IMR-90 (cell line): ENCODE data around the gene GNL2. TPM values are rescaled to one million over a fixed set of nuclear protein-coding genes. Genes with fewer than 3 reads are reported as not detected.

ENCODE experiments used
- ATAC-seq: fragments of 200-7000 bp; cut with Tn5 transposase; 2 replicates; pipeline ENCODE4 v1.9.1; 2020; ENCODE audit warnings: low read depth, mild to moderate bottlenecking, moderate library complexity
- BruUV-seq: library from RNA; stranded (reverse); fragments of 400-500 nt; replicated peaks from 2 replicates; lab custom pipeline; 2021; lab: Mats Ljungman, UMichigan
- CTCF ChIA-PET: fragments of 300-600 bp; formaldehyde crosslinking; extraction: SDS; loops from one replicate; lab custom pipeline; 2021; ENCODE audit warnings: antibody characterized with exemption; lab: Yijun Ruan, JAX
- POLR2A ChIA-PET: fragments of 300-600 bp; sonication (Branson Sonifier 250); formaldehyde crosslinking; loops from one replicate; lab custom pipeline; 2022; ENCODE audit warnings: antibody characterized with exemption; ENCODE audit not compliant: unreplicated experiment; lab: Charles Lee
- DNase-seq: peaks from one replicate; pipeline ENCODE4 v3.0.0; 2013
- H2AFZ ChIP-seq: replicated peaks from 2 replicates; pipeline ENCODE3; 2013; ENCODE audit warnings: low read length, mild to moderate bottlenecking; ENCODE audit not compliant: poor library complexity
- H2AK5ac ChIP-seq: 2 replicates; pipeline ENCODE4 v1.6.1; 2013; ENCODE audit warnings: low read depth, low read length, inconsistent platforms
- H2AK9ac ChIP-seq: replicated peaks from 2 replicates; pipeline ENCODE3; 2013; ENCODE audit warnings: mild to moderate bottlenecking, low read depth, low read length, moderate library complexity; ENCODE audit not compliant: poor library complexity
- H2BK120ac ChIP-seq: 2 replicates; pipeline ENCODE4 v1.6.1; 2013; ENCODE audit warnings: low read depth, low read length, inconsistent platforms
- H2BK15ac ChIP-seq: 3 replicates; pipeline ENCODE4 v1.6.1; 2013; ENCODE audit warnings: low read depth, low read length, inconsistent platforms
- H2BK20ac ChIP-seq: 2 replicates; pipeline ENCODE4 v1.6.1; 2013; ENCODE audit warnings: low read depth, mild to moderate bottlenecking, inconsistent platforms, low read length, moderate library complexity
- H2BK5ac ChIP-seq: 2 replicates; pipeline ENCODE4 v1.6.1; 2013; ENCODE audit warnings: mild to moderate bottlenecking, low read depth, low read length, inconsistent platforms; ENCODE audit not compliant: poor library complexity, severe bottlenecking
- H3K14ac ChIP-seq: replicated peaks from 2 replicates; pipeline ENCODE4 v1.6.1; 2013; ENCODE audit warnings: low read depth, low read length, inconsistent platforms
- H3K18ac ChIP-seq: 2 replicates; pipeline ENCODE4 v1.6.1; 2013; ENCODE audit warnings: low read depth, low read length, control low read depth
- H3K23ac ChIP-seq: 2 replicates; pipeline ENCODE4 v1.6.1; 2013; ENCODE audit warnings: low read depth, low read length, inconsistent platforms
- H3K27ac ChIP-seq: 2 replicates; pipeline ENCODE4 v1.5.1; 2013; ENCODE audit warnings: mild to moderate bottlenecking, control low read depth, low read length; ENCODE audit not compliant: insufficient read depth
- H3K27me3 ChIP-seq: 2 replicates; pipeline ENCODE4 v1.6.1; 2013; ENCODE audit warnings: low read length; ENCODE audit not compliant: control insufficient read depth, insufficient read depth
- H3K36me3 ChIP-seq: 2 replicates; pipeline ENCODE4 v1.6.1; 2013; ENCODE audit warnings: low read length, mixed read lengths; ENCODE audit not compliant: control insufficient read depth, insufficient read depth
- H3K4ac ChIP-seq: 2 replicates; pipeline ENCODE4 v1.6.1; 2013; ENCODE audit warnings: low read depth, low read length, inconsistent platforms
- H3K4me1 ChIP-seq: 2 replicates; pipeline ENCODE4 v1.6.1; 2013; ENCODE audit warnings: low read length, mixed read lengths; ENCODE audit not compliant: control insufficient read depth, insufficient read depth
- H3K4me2 ChIP-seq: 2 replicates; pipeline ENCODE4 v1.6.1; 2013; ENCODE audit warnings: low read depth, mild to moderate bottlenecking, control low read depth, low read length, moderate library complexity
- H3K4me3 ChIP-seq: 2 replicates; pipeline ENCODE4 v1.5.1; 2013; ENCODE audit warnings: low read depth, mild to moderate bottlenecking, control low read depth, low read length, moderate library complexity; ENCODE audit not compliant: insufficient read depth
- H3K56ac ChIP-seq: 2 replicates; pipeline ENCODE4 v1.6.1; 2013; ENCODE audit warnings: low read length, inconsistent platforms; ENCODE audit not compliant: insufficient read depth; ENCODE audit errors: extremely low read depth
- H3K79me1 ChIP-seq, 2 experiments: 2 replicates each; pipeline ENCODE4 v1.6.1; 2013; ENCODE audit warnings: low read length in 2 of 2, inconsistent platforms in 1 of 2, low read depth in 1 of 2
- H3K9ac ChIP-seq: 2 replicates; pipeline ENCODE4 v1.6.1; 2013; ENCODE audit warnings: low read depth, low read length, control low read depth
- H3K9me1 ChIP-seq: 2 replicates; pipeline ENCODE4 v1.6.1; 2013; ENCODE audit warnings: low read length, inconsistent platforms; ENCODE audit not compliant: insufficient read depth
- H3K9me3 ChIP-seq: 2 replicates; pipeline ENCODE4 v1.6.1; 2013; ENCODE audit warnings: low read length; ENCODE audit not compliant: control insufficient read depth, insufficient read depth
- H4K20me1 ChIP-seq: 2 replicates; pipeline ENCODE4 v1.6.1; 2013; ENCODE audit warnings: low read length, inconsistent platforms; ENCODE audit not compliant: insufficient read depth
- H4K5ac ChIP-seq: 2 replicates; pipeline ENCODE4 v1.6.1; 2013; ENCODE audit warnings: mild to moderate bottlenecking, low read depth, low read length, control low read depth
- H4K8ac ChIP-seq, 2 experiments: 2 replicates each; pipeline ENCODE4 v1.6.1; 2013; ENCODE audit warnings: low read depth in 2 of 2, low read length in 2 of 2, control low read depth in 1 of 2, inconsistent platforms in 1 of 2
- H4K91ac ChIP-seq: 2 replicates; pipeline ENCODE4 v1.6.1; 2013; ENCODE audit warnings: low read depth, low read length, inconsistent platforms; ENCODE audit not compliant: insufficient read depth
- BHLHE40 ChIP-seq: fragments of 150-350 bp; IDR thresholded peaks from 2 replicates; pipeline ENCODE4 v1.6.1; 2016; ENCODE audit warnings: mild to moderate bottlenecking, low read depth, low read length
- CEBPB ChIP-seq: IDR thresholded peaks from 2 replicates; pipeline ENCODE4 v1.6.1; 2012; ENCODE audit warnings: low read depth, low read length, improper control_type of control experiment
- CHD1 ChIP-seq: IDR thresholded peaks from 2 replicates; pipeline ENCODE4 v1.6.1; 2012; ENCODE audit warnings: low read depth, low read length, improper control_type of control experiment
- CTCF ChIP-seq: conservative IDR thresholded peaks from 2 replicates; pipeline ENCODE4 v1.5.1; 2012; ENCODE audit warnings: mild to moderate bottlenecking, low read depth, low read length, improper control_type of control experiment
- FOS ChIP-seq: fragments of 150-350 bp; IDR thresholded peaks from 2 replicates; pipeline ENCODE4 v1.6.1; 2016; ENCODE audit warnings: low read depth, low read length
- MAFK ChIP-seq: IDR thresholded peaks from 2 replicates; pipeline ENCODE4 v1.6.1; 2012; ENCODE audit warnings: low read depth, low read length, improper control_type of control experiment
- MAZ ChIP-seq: IDR thresholded peaks from 2 replicates; pipeline ENCODE4 v1.6.1; 2012; ENCODE audit warnings: low read depth, mild to moderate bottlenecking, low read length, improper control_type of control experiment, moderate library complexity, borderline replicate concordance
- MXI1 ChIP-seq: IDR thresholded peaks from 2 replicates; pipeline ENCODE4 v1.6.1; 2012; ENCODE audit warnings: low read depth, mild to moderate bottlenecking, low read length, moderate library complexity, borderline replicate concordance
- NFE2L2 ChIP-seq: fragments of 150-350 bp; IDR thresholded peaks from 2 replicates; pipeline ENCODE4 v1.6.1; 2016; ENCODE audit warnings: low read depth, mild to moderate bottlenecking, low read length
- POLR2A ChIP-seq: IDR thresholded peaks from 2 replicates; pipeline ENCODE4 v1.6.1; 2012; ENCODE audit warnings: mild to moderate bottlenecking, low read depth, low read length
- RAD21 ChIP-seq: IDR thresholded peaks from 2 replicates; pipeline ENCODE4 v1.6.1; 2012; ENCODE audit warnings: low read length, improper control_type of control experiment
- RCOR1 ChIP-seq: IDR thresholded peaks from 2 replicates; pipeline ENCODE4 v1.6.1; 2012; ENCODE audit warnings: mild to moderate bottlenecking, low read length, improper control_type of control experiment; ENCODE audit not compliant: insufficient replicate concordance
- RFX5 ChIP-seq: IDR thresholded peaks from 2 replicates; pipeline ENCODE4 v1.8.0; 2012; ENCODE audit warnings: low read depth, mild to moderate bottlenecking, low read length, moderate library complexity
- SMC3 ChIP-seq: fragments of 150-350 bp; IDR thresholded peaks from 2 replicates; pipeline ENCODE4 v1.6.1; 2016; ENCODE audit warnings: low read depth, mild to moderate bottlenecking, antibody characterized with exemption, low read length, moderate library complexity
- USF2 ChIP-seq: fragments of 150-350 bp; IDR thresholded peaks from 2 replicates; pipeline ENCODE4 v1.6.1; 2017; ENCODE audit warnings: mild to moderate bottlenecking, antibody characterized with exemption, low read length, low read depth
- WGBS, 2 experiments: methylation state at CpG; one replicate each; pipeline versions ENCODE4 v1.1.5 to v1.1.7; 2013; ENCODE audit warnings: missing lambda C conversion rate in 2 of 2; ENCODE audit not compliant: insufficient read length in 1 of 2; ENCODE audit errors: extremely low coverage in 2 of 2; 5-methylcytosine and 5-hydroxymethylcytosine counted together
- dilution Hi-C: fragments of 300-500 bp; cut with HindIII; formaldehyde crosslinking; loops from one replicate; pipeline ENCODE4 v1.14.3; 2018; ENCODE audit warnings: low sequenced_read_pairs; ENCODE audit not compliant: unreplicated experiment
- in situ Hi-C: fragments of 300-500 bp; cut with MboI; formaldehyde crosslinking; loops from 3 replicates; pipeline ENCODE4 v1.14.3; 2019; ENCODE audit warnings: low sequenced_read_pairs, inconsistent platforms, mixed read lengths
- intact Hi-C: fragments of 100-400 bp; cut with micrococcal nuclease; formaldehyde crosslinking; loops from 2 replicates; pipeline ENCODE4 v1.10.0; 2022
- polyA plus RNA-seq, 3 experiments: library from polyadenylated mRNA; depleted of rRNA; stranded (reverse); fragments of >200 nt; gene quantifications; 2 replicates each; pipeline ENCODE4 v1.2.3, GENCODE V29; 2012; ENCODE audit warnings: low replicate concordance in 1 of 3
- total RNA-seq: library from RNA; depleted of rRNA; stranded (reverse); fragments of >200 nt; gene quantifications from 2 replicates; pipeline ENCODE4 v1.2.3, GENCODE V29; 2012
- TF ChIP-seq, protein P1 (sequence below): fragments of 150-350 bp; IDR thresholded peaks from 2 replicates; pipeline ENCODE4 v1.6.1; 2016; ENCODE audit warnings: low read depth, mild to moderate bottlenecking, low read length, moderate library complexity, borderline replicate concordance

Gene GNL2
- total and polyA plus RNA-seq, 2 of the 4 experiments (the other 2 are of a cell fraction): 42.9 to 77.4 TPM

- Histone ChIP-seq H3K18ac (no peak overlapping the region), H3K56ac (no peak overlapping the region), H2BK120ac (no peak overlapping the region), H3K27ac (no peak overlapping the region), H3K14ac (no peak overlapping the region), H3K27me3 (no peaks in the 10 kb centered on the region), H4K5ac (no peak overlapping the region), H3K4me2 (no peak overlapping the region), H3K79me1 (peaks cover 13 to 24% of the 10 kb centered on the region in 2 experiments), H3K4me1 (no peaks in the 10 kb centered on the region), H3K36me3 (peaks cover 39% of the 10 kb centered on the region), H3K9ac (no peak overlapping the region), H4K91ac (no peak overlapping the region), H4K8ac (no peak overlapping the region), H3K9me1 (no peaks in the 10 kb centered on the region), H2AK5ac (no peak overlapping the region), H2BK5ac (no peak overlapping the region), H3K9me3 (no peaks in the 10 kb centered on the region), H4K20me1 (no peaks in the 10 kb centered on the region; the same call in 1 of the 2 replicates), H3K4ac (no peak overlapping the region), H3K23ac (no peak overlapping the region), H2BK15ac (no peak overlapping the region), H3K4me3 (no peak overlapping the region), H2BK20ac (no peak overlapping the region), H2AFZ (no peak overlapping the region), H2AK9ac (no peak overlapping the region)
- dilution Hi-C loops: no loop called here
- ATAC-seq (no peak), DNase-seq (no peak)
- TF ChIP-seq MXI1: no peak
- TF ChIP-seq NFE2L2: no peak
- TF ChIP-seq BHLHE40: no peak
- no peak for TF ChIP-seq SMC3
- no peak for TF ChIP-seq RAD21
- no peak for TF ChIP-seq USF2
- no peak for TF ChIP-seq CHD1
- TF ChIP-seq MAZ: no peak
- no peak for TF ChIP-seq FOS
- no peak for TF ChIP-seq RCOR1
- no peak for TF ChIP-seq RFX5
- TF ChIP-seq, protein P1, sequence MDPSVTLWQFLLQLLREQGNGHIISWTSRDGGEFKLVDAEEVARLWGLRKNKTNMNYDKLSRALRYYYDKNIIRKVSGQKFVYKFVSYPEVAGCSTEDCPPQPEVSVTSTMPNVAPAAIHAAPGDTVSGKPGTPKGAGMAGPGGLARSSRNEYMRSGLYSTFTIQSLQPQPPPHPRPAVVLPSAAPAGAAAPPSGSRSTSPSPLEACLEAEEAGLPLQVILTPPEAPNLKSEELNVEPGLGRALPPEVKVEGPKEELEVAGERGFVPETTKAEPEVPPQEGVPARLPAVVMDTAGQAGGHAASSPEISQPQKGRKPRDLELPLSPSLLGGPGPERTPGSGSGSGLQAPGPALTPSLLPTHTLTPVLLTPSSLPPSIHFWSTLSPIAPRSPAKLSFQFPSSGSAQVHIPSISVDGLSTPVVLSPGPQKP: no peak
- no peak for TF ChIP-seq MAFK
- no peak for TF ChIP-seq CEBPB
- TF ChIP-seq CTCF: no peak
- TF ChIP-seq POLR2A: no peak
- CTCF ChIA-PET: interaction anchor here (0.7 kb wide), 1 partner anchor 28 kb away, joined by 6 read pairs; no protein-coding TSS in a partner anchor
- in situ Hi-C loops: no loop called here
- BruUV-seq: no TSS peak
- POLR2A ChIA-PET: no interaction called here
- intact Hi-C loops: no loop called here
- WGBS, 2 experiments: 97% methylated on average over 19 of the region's 21 CpGs; no CpG with 5 or more reads in 1 of the 2 experiments
Observed at GRCh38 chr1:37544530-37544929, 51.2 kb downstream of the GNL2 start.
